Memory B cell (primary cell): ENCODE measurements around the gene CASP2.
A peak's percentile ranks its signal among the peaks of the same experiment; 100 is the strongest.
"Not testable (repeated sequence)": the region's sequence is repeated elsewhere in the genome, so short reads cannot be mapped to it uniquely, and the experiment has no call there.

Experiments used
- ATAC-seq: fragments of 150-1000 bp; cut with Tn5 transposase; 2 replicates; pipeline ENCODE4 v1.10.0; 2021; ENCODE audit warnings: low read depth, mild to moderate bottlenecking, moderate library complexity
- DNase-seq, 2 donors: peaks; one replicate each; pipeline ENCODE4 v3.0.0; 2022; ENCODE audit warnings: low spot score in 2 of 2
- H3K27ac Mint-ChIP-seq: one replicate; pipeline ENCODE4 v1.8.0; 2022; ENCODE audit warnings: mild to moderate bottlenecking, moderate library complexity, mixed read lengths
- H3K27me3 Mint-ChIP-seq: one replicate; pipeline ENCODE4 v1.8.0; 2022; ENCODE audit warnings: mixed read lengths
- H3K36me3 Mint-ChIP-seq: one replicate; pipeline ENCODE4 v1.8.0; 2022; ENCODE audit warnings: mild to moderate bottlenecking, mixed read lengths
- H3K4me1 Mint-ChIP-seq: one replicate; pipeline ENCODE4 v1.8.0; 2022; ENCODE audit warnings: mixed read lengths
- H3K4me3 Mint-ChIP-seq: one replicate; pipeline ENCODE4 v1.8.0; 2022; ENCODE audit warnings: mild to moderate bottlenecking, moderate library complexity, mixed read lengths
- H3K9me3 Mint-ChIP-seq: one replicate; pipeline ENCODE4 v1.8.0; 2022; ENCODE audit warnings: mixed read lengths

Gene CASP2

DNA sequence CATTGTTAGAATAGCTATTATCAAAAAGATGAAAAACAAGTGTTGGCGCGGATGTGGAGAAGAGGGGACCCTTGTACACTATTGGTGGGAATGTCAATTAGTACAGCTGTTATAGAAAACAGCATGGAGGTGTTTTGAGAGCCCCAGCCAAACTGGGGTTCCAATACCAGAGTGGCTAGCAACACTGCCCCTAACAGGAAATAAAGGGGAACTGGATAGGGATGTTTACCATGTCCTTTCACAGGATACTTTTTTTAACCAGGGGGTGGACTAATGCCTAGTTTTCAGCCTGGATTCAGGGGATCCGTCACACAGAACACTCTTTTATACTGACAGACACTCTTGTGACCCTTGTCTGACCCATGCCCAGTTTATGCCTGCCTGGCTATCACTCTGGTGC is 31.8 kb upstream of the CASP2 start:
- peak overlapping the region; percentile 98 for H3K27ac Mint-ChIP-seq
- peaks cover 11% of the 10 kb centered on the region for H3K9me3 Mint-ChIP-seq
- H3K4me1 Mint-ChIP-seq, result peaks cover 29% of the 10 kb centered on the region
- DNase-seq, result no peak
- peaks cover 2% of the 10 kb centered on the region for H3K36me3 Mint-ChIP-seq
- no peak overlapping the region for H3K4me3 Mint-ChIP-seq
- ATAC-seq, result peak; percentile 18
- H3K27me3 Mint-ChIP-seq, result no peaks in the 10 kb centered on the region

- Mint-ChIP-seq H3K9me3 (peaks cover 11% of the 10 kb centered on the region), H3K4me3 (no peak overlapping the region), H3K27me3 (no peaks in the 10 kb centered on the region), H3K27ac (peak overlapping the region; percentile 98), H3K36me3 (peaks cover 2% of the 10 kb centered on the region), H3K4me1 (peaks cover 28% of the 10 kb centered on the region)
- peak; percentile 87 for ATAC-seq
- peak; percentile 36 to 55 for DNase-seq
Observed at GRCh38 chr7:143256932-143257331, 31.2 kb upstream of the CASP2 start.

- ATAC-seq (no peak), DNase-seq (no peak)
- H3K9me3 Mint-ChIP-seq, result peaks cover 11% of the 10 kb centered on the region
- peaks cover 24% of the 10 kb centered on the region for H3K4me1 Mint-ChIP-seq
- no peaks in the 10 kb centered on the region for H3K27me3 Mint-ChIP-seq
- H3K36me3 Mint-ChIP-seq, result peaks cover 1% of the 10 kb centered on the region
- H3K27ac Mint-ChIP-seq, result peak overlapping the region; percentile 98
- no peak overlapping the region for H3K4me3 Mint-ChIP-seq
Observed at GRCh38 chr7:143257501-143257900, 30.6 kb upstream of the CASP2 start.

- Mint-ChIP-seq H3K36me3 (no peaks in the 10 kb centered on the region), H3K27ac (peak overlapping the region; percentile 98), H3K4me1 (peaks cover 23% of the 10 kb centered on the region), H3K9me3 (peaks cover 6% of the 10 kb centered on the region), H3K4me3 (peak overlapping the region; percentile 69), H3K27me3 (no peaks in the 10 kb centered on the region)
- ATAC-seq (peak; percentile 36), DNase-seq (no peak)
Observed at GRCh38 chr7:143258831-143259230, 29.3 kb upstream of the CASP2 start.

- no peak for ATAC-seq
- Mint-ChIP-seq H3K4me3 (no peak overlapping the region), H3K27me3 (no peaks in the 10 kb centered on the region), H3K9me3 (no peaks in the 10 kb centered on the region), H3K4me1 (peaks cover 29% of the 10 kb centered on the region), H3K36me3 (peaks cover 4% of the 10 kb centered on the region), H3K27ac (peak overlapping the region; percentile 98)
- no peak for DNase-seq
Observed at GRCh38 chr7:143259765-143260164, 28.4 kb upstream of the CASP2 start.

DNA sequence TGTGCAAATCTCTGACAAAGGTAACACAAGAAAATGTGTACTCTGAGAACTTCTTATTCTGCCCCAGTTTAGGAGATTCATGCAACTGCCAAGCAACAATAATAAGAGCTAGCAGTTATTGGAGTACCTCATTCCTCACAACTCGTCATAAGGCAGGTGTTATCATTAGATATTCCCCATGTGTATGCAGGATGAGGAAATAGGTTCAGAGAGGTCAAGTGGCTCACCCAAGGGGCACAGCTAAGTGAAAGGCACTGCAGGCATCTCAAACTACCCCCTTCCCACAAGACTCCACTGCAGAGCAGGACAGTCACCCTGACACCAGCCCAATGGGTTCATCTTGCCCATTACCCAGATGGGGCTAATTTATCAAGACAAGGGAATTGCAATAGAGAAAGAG is 26.2 kb upstream of the CASP2 start:
- Mint-ChIP-seq H3K4me1 (peaks cover 27% of the 10 kb centered on the region), H3K36me3 (peaks cover 12% of the 10 kb centered on the region), H3K27me3 (no peaks in the 10 kb centered on the region), H3K4me3 (peak overlapping the region; percentile 59), H3K27ac (peak overlapping the region; percentile 82), H3K9me3 (no peaks in the 10 kb centered on the region)
- no peak for ATAC-seq
- DNase-seq, result no peak

- DNase-seq (peak; percentile 36 to 51), ATAC-seq (peak; percentile 79)
- Mint-ChIP-seq H3K27me3 (no peaks in the 10 kb centered on the region), H3K36me3 (peaks cover 12% of the 10 kb centered on the region), H3K4me3 (peak within 1 kb of the TSS; percentile 95), H3K27ac (peak within 1 kb of the TSS; percentile 82), H3K4me1 (peaks cover 23% of the 10 kb centered on the region), H3K9me3 (no peaks in the 10 kb centered on the region)
Observed at GRCh38 chr7:143263266-143264195, 24.6 kb upstream of the CASP2 start, which contains the start of gene GSTK1. Gene GSTK1, plus strand, starts transcription at chr7:143263441. Its CDS starts 73 bp downstream, at chr7:143263514.

DNA sequence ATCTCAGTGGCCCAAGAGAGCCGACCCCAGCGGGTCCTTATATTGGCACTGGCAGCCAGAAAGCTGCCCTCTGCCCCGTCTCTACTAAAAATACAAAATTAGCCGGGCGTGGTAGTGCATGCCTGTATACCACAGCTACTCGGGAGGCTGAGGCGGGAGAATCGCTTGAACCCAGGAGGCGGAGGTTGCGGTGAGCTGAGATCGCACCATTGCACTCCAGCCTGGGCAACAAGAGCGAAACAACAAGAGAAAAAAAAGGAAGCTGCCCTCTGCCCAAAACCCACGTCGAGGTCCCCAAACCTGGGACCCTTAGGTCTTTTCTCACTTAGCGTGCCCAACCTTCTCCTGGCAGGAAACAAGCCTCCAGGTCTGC is 24.0 kb upstream of the CASP2 start:
- not testable (repeated sequence) for ATAC-seq

GRCh38 chr7:143265017-143265693 is 23.0 kb upstream of the CASP2 start:
- no peaks in the 10 kb centered on the region for H3K27me3 Mint-ChIP-seq
- H3K4me1 Mint-ChIP-seq, result peaks cover 19% of the 10 kb centered on the region
- peaks cover 20% of the 10 kb centered on the region for H3K36me3 Mint-ChIP-seq
- ATAC-seq (no peak), DNase-seq (no peak)
- peak overlapping the region; percentile 82 for H3K27ac Mint-ChIP-seq
- no peaks in the 10 kb centered on the region for H3K9me3 Mint-ChIP-seq
- peak overlapping the region; percentile 11 for H3K4me3 Mint-ChIP-seq

More for the DNA sequence above, 24.0 kb upstream of the CASP2 start:
- peaks cover 12% of the 10 kb centered on the region for H3K36me3 Mint-ChIP-seq
- not testable (repeated sequence) for H3K9me3 Mint-ChIP-seq, H3K27me3 Mint-ChIP-seq, DNase-seq
- H3K4me3 Mint-ChIP-seq, result peak overlapping the region; percentile 95
- H3K4me1 Mint-ChIP-seq, result peaks cover 25% of the 10 kb centered on the region
- peak overlapping the region; percentile 82 for H3K27ac Mint-ChIP-seq

- no peaks in the 10 kb centered on the region for H3K9me3 Mint-ChIP-seq
- H3K27me3 Mint-ChIP-seq, result no peaks in the 10 kb centered on the region
- peaks cover 21% of the 10 kb centered on the region for H3K36me3 Mint-ChIP-seq
- no peak for ATAC-seq
- H3K4me3 Mint-ChIP-seq, result no peak overlapping the region
- no peak for DNase-seq
- no peak overlapping the region for H3K27ac Mint-ChIP-seq
- peaks cover 15% of the 10 kb centered on the region for H3K4me1 Mint-ChIP-seq
Observed at GRCh38 chr7:143269251-143269650, 18.9 kb upstream of the CASP2 start.

GRCh38 chr7:143271240-143271639 is 16.9 kb upstream of the CASP2 start:
- Mint-ChIP-seq H3K4me1 (peaks cover 4% of the 10 kb centered on the region), H3K27me3 (no peaks in the 10 kb centered on the region), H3K9me3 (no peaks in the 10 kb centered on the region), H3K36me3 (peaks cover 11% of the 10 kb centered on the region), H3K4me3 (no peak overlapping the region), H3K27ac (no peak overlapping the region)
- no peak for ATAC-seq
- DNase-seq, result no peak

DNA sequence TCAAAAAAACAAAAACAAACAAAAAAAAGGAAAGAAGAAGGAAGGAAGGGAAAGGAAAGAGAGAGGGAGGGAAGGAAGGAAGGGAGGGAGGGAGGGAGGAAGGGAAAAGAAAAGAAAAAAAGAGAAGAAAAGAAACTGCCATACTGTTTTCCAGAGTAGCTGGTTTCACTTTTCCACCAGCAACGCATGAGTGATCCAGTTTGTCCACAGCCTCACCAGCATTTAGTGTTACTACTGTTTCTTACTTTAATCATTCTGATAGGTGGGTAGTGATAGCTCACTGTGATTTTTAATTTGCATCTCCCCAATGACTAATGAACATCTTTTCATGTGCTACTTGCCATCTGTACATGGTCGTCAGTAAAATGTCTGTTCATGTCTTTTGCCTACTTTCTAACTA is 15.3 kb upstream of the CASP2 start:
- DNase-seq (no peak), ATAC-seq (no peak)
- Mint-ChIP-seq H3K27me3 (no peaks in the 10 kb centered on the region), H3K4me1 (peaks cover 4% of the 10 kb centered on the region), H3K36me3 (peaks cover 9% of the 10 kb centered on the region), H3K4me3 (no peak overlapping the region), H3K9me3 (no peaks in the 10 kb centered on the region), H3K27ac (no peak overlapping the region)

DNA sequence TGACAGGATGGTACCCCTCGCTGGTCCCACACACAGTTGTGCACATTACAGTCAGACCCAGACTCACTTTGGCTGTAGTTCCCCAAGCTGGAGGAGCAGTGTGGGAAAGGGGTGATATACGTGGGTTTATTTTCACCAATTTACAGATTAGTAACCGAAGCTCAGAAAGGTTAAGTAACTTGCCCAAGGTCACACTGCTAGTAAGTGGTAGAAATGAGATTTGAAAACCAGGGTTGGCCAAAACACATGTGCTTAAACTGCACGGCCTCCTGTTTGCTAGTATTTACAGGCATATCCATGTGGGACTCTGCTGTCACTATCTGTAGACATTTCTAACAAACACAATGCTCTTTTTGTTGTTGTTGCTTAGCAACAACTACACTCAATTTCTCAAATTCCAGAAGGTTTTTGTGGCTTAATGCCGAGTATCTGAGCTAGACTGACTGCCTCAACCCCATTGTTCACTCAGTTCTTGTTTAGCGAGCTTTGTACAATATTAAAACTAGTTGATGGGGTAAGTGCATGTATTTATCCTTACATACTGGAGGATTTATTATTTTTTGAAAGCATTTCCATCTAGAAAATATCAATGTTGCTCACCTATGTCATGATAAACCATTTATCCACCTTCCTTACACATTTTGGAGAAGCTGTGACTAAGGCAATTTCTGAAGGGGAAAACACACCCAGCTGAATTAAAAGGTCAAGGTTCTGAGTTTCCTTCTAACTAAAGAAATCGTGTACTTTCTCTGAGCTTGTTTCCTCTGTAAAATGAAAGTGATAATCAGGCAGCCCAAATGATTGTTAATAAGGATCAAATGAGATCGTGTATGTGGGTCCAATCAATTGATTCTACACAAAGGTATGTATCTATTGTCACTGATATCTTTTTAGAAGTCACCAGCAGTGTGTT is 8.7 kb upstream of the CASP2 start:
- DNase-seq, result no peak
- H3K27ac Mint-ChIP-seq, result peak overlapping the region; percentile 84

More for the DNA sequence above, 8.7 kb upstream of the CASP2 start:
- Mint-ChIP-seq H3K27me3 (no peaks in the 10 kb centered on the region), H3K36me3 (no peaks in the 10 kb centered on the region), H3K4me3 (peak overlapping the region; percentile 9), H3K4me1 (peaks cover 27% of the 10 kb centered on the region), H3K9me3 (no peaks in the 10 kb centered on the region)
- peak; percentile 30 for ATAC-seq
